ENCODE data around the gene TNRC6A.

The TNRC6A gene

DNA sequence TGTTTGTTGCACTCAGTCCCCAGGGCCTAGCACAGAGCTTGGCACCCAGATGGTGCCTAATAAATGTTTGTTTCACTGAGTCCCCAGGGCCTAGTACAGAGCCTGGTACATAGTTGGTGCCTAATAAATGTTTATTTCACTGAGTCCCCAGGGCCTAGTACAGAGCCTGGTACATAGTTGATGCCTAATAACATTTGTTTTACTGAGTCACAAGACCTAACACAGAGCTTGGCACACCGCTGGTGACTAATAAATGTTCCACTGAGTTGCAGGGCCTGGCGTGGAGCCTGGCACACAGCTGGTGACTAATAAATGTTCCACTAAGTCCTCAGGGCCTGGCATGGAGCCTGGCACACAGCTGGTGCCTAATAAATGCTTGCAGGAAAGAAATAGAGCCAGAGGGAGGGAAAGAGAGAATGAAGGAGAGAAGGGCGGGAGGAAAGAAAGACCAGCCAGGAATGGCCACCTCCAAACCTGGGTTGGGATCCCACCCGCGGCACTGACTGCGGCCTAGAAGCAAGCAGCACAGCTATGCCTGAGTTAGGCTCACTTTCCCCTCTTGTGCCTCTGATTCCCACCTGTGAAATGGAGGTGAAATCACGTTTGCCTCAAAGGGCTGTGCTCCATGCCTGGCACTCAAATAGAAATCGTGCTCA lies 123.8 kb downstream of the TNRC6A start:
- H3K36me3 ChIP-seq (ENCODE audit: control insufficient read depth in 1 of 2, insufficient read depth in 2 of 2, low read length in 2 of 2), result no peaks in the 10 kb centered on the region
- H4K12ac ChIP-seq (ENCODE audit: low read depth, low read length), result no peak overlapping the region
- no peak overlapping the region for H2AK5ac ChIP-seq (ENCODE audit: low read length)
- H3K4me1 ChIP-seq (ENCODE audit: control insufficient read depth in 1 of 2, insufficient read depth in 2 of 2, low read length in 2 of 2), result no peaks in the 10 kb centered on the region
- H3K79me2 ChIP-seq (ENCODE audit: control insufficient read depth, insufficient read depth, low read length, poor library complexity), result no peaks in the 10 kb centered on the region
- no peak overlapping the region for H4K8ac ChIP-seq (ENCODE audit: low read depth, low read length)
- H3K9me3 ChIP-seq (ENCODE audit: insufficient read depth, low read depth, low read length), result no peaks in the 10 kb centered on the region
- no peak overlapping the region for H3K4me3 ChIP-seq (ENCODE audit: low read depth, low read length)
- H2BK120ac ChIP-seq (ENCODE audit: insufficient read depth, low read length, poor library complexity), result no peak overlapping the region
- H3K9ac ChIP-seq (ENCODE audit: low read length), result no peak overlapping the region
- no peak overlapping the region for H2BK5ac ChIP-seq (ENCODE audit: low read depth, low read length, poor library complexity)
- no peak overlapping the region for H3K23ac ChIP-seq (ENCODE audit: low read length)
- no peak for DNase-seq
- no peak overlapping the region for H2BK12ac ChIP-seq (ENCODE audit: low read length)
- no peaks in the 10 kb centered on the region for H3K27me3 ChIP-seq (ENCODE audit: insufficient read depth, low read length)
- H3K14ac ChIP-seq (ENCODE audit: low read length), result no peak overlapping the region
- H3K79me1 ChIP-seq (ENCODE audit: low read length), result no peaks in the 10 kb centered on the region
- no peak overlapping the region for H4K91ac ChIP-seq (ENCODE audit: low read depth, low read length)
- H2AFZ ChIP-seq (ENCODE audit: insufficient read depth, low read length, poor library complexity), result no peak overlapping the region
- no CpG with 5 or more reads among the region's 8 CpGs for WGBS (ENCODE audit: extremely low coverage, insufficient coverage, insufficient read length)
- H3K18ac ChIP-seq (ENCODE audit: low read length), result no peak overlapping the region
- H3K27ac ChIP-seq (ENCODE audit: low read depth, low read length), result no peak overlapping the region
- H3K4me2 ChIP-seq (ENCODE audit: low read length), result no peak overlapping the region
- H3K4ac ChIP-seq (ENCODE audit: low read depth, low read length), result no peak overlapping the region

DNA sequence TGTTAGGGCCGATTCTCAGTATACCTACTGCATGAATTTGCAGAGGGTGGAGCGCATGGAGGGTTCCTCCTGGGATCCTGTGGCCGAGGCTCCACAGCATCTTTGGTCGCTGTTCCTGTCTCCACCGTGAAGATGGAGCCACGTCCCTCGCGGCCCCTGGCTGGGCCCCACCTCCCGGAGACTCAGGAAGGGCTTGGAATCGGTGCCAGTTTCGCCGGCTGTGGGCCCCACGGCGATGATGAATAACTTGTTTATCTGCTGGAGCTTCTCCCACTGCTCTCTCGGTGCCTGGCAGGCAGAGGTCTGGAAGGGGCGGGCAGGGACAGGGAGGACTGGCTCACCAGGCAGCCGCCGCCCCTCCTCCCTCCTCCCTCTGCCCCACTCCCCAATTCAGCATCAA lies 124.4 kb downstream of the TNRC6A start:
- H4K91ac ChIP-seq (ENCODE audit: low read depth, low read length), result no peak overlapping the region
- no CpG with 5 or more reads among the region's 18 CpGs for WGBS (ENCODE audit: extremely low coverage, insufficient coverage, insufficient read length)
- no peak overlapping the region for H4K12ac ChIP-seq (ENCODE audit: low read depth, low read length)
- no peak overlapping the region for H3K4me2 ChIP-seq (ENCODE audit: low read length)
- H3K9me3 ChIP-seq (ENCODE audit: insufficient read depth, low read depth, low read length), result no peaks in the 10 kb centered on the region
- H2BK12ac ChIP-seq (ENCODE audit: low read length), result no peak overlapping the region
- H3K18ac ChIP-seq (ENCODE audit: low read length), result no peak overlapping the region
- H3K79me2 ChIP-seq (ENCODE audit: control insufficient read depth, insufficient read depth, low read length, poor library complexity), result no peaks in the 10 kb centered on the region
- H3K9ac ChIP-seq (ENCODE audit: low read length), result no peak overlapping the region
- H2BK120ac ChIP-seq (ENCODE audit: insufficient read depth, low read length, poor library complexity), result no peak overlapping the region
- no peak overlapping the region for H2AFZ ChIP-seq (ENCODE audit: insufficient read depth, low read length, poor library complexity)
- H2AK5ac ChIP-seq (ENCODE audit: low read length), result no peak overlapping the region
- no peak overlapping the region for H3K4me3 ChIP-seq (ENCODE audit: low read depth, low read length)
- H3K27ac ChIP-seq (ENCODE audit: low read depth, low read length), result no peak overlapping the region
- no peaks in the 10 kb centered on the region for H3K36me3 ChIP-seq (ENCODE audit: control insufficient read depth in 1 of 2, insufficient read depth in 2 of 2, low read length in 2 of 2)
- DNase-seq, result no peak
- no peak overlapping the region for H3K14ac ChIP-seq (ENCODE audit: low read length)
- no peak overlapping the region for H4K8ac ChIP-seq (ENCODE audit: low read depth, low read length)
- no peak overlapping the region for H3K4ac ChIP-seq (ENCODE audit: low read depth, low read length)
- H3K23ac ChIP-seq (ENCODE audit: low read length), result no peak overlapping the region
- no peaks in the 10 kb centered on the region for H3K27me3 ChIP-seq (ENCODE audit: insufficient read depth, low read length)
- no peaks in the 10 kb centered on the region for H3K79me1 ChIP-seq (ENCODE audit: low read length)
- H2BK5ac ChIP-seq (ENCODE audit: low read depth, low read length, poor library complexity), result no peak overlapping the region
- H3K4me1 ChIP-seq (ENCODE audit: control insufficient read depth in 1 of 2, insufficient read depth in 2 of 2, low read length in 2 of 2), result no peaks in the 10 kb centered on the region

DNA sequence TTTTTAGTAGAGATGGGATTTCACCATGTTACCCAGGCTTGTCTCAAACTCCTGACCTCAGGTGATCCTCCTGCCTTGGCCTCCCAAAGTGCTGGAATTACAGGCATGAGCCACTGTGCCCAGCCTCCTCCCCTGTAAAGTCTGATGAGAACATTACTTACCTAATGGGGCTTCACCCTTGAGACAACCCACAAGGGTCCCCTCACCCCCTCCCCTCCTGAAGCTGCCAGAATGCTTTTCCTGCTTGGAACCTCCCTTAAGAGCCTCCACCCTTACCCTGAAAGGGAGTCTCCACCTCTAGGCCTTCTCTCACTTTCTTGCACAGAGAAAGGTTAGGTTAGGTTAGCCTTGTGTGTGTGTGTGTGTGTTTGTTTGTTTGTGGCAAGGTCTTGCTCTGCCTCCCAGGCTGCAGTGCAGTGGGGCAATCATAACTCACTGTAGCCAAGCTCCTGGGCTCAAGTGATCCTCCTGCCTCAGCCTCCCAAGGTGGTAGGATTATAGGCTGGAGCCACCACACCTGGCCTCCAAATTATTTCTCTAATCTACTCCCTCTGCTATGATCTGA lies 125.2 kb downstream of the TNRC6A start:
- no peak for DNase-seq
- H3K4me1 ChIP-seq (ENCODE audit: control insufficient read depth in 1 of 2, insufficient read depth in 2 of 2, low read length in 2 of 2), result no peaks in the 10 kb centered on the region
- H3K79me2 ChIP-seq (ENCODE audit: control insufficient read depth, insufficient read depth, low read length, poor library complexity), result no peaks in the 10 kb centered on the region
- H2BK120ac ChIP-seq (ENCODE audit: insufficient read depth, low read length, poor library complexity), result no peak overlapping the region
- H3K9ac ChIP-seq (ENCODE audit: low read length), result no peak overlapping the region
- no peak overlapping the region for H3K18ac ChIP-seq (ENCODE audit: low read length)
- no peaks in the 10 kb centered on the region for H3K79me1 ChIP-seq (ENCODE audit: low read length)
- no peaks in the 10 kb centered on the region for H3K27me3 ChIP-seq (ENCODE audit: insufficient read depth, low read length)
- no peak overlapping the region for H2BK5ac ChIP-seq (ENCODE audit: low read depth, low read length, poor library complexity)
- no peaks in the 10 kb centered on the region for H3K9me3 ChIP-seq (ENCODE audit: insufficient read depth, low read depth, low read length)
- no peak overlapping the region for H3K4me3 ChIP-seq (ENCODE audit: low read depth, low read length)
- no peaks in the 10 kb centered on the region for H3K36me3 ChIP-seq (ENCODE audit: control insufficient read depth in 1 of 2, insufficient read depth in 2 of 2, low read length in 2 of 2)
- no peak overlapping the region for H3K27ac ChIP-seq (ENCODE audit: low read depth, low read length)
- no peak overlapping the region for H4K8ac ChIP-seq (ENCODE audit: low read depth, low read length)
- H3K4me2 ChIP-seq (ENCODE audit: low read length), result no peak overlapping the region
- H2BK12ac ChIP-seq (ENCODE audit: low read length), result no peak overlapping the region
- no peak overlapping the region for H3K4ac ChIP-seq (ENCODE audit: low read depth, low read length)
- H3K14ac ChIP-seq (ENCODE audit: low read length), result no peak overlapping the region
- no peak overlapping the region for H2AK5ac ChIP-seq (ENCODE audit: low read length)
- no peak overlapping the region for H4K91ac ChIP-seq (ENCODE audit: low read depth, low read length)
- no peak overlapping the region for H4K12ac ChIP-seq (ENCODE audit: low read depth, low read length)
- no peak overlapping the region for H3K23ac ChIP-seq (ENCODE audit: low read length)
- H2AFZ ChIP-seq (ENCODE audit: insufficient read depth, low read length, poor library complexity), result no peak overlapping the region

DNA sequence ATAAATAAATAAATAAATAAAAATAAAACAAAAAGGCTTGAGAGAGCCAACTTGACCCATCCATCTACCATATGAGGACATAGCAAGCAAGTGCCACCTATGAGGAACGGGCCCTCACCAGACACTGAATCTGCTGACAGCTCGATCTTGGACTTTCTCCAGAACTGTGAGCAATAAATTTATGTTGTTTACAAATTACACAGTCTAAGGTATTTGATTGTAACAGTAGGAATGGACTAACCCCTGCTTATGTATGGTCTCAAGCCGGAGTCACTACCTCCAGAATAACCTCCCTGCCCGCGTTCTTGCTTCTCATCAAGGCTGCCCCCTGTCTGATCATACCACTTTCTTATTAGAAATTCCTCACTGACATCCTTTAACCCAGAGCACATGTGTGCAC lies 126.2 kb downstream of the TNRC6A start:
- no peak overlapping the region for H2BK120ac ChIP-seq (ENCODE audit: insufficient read depth, low read length, poor library complexity)
- no peaks in the 10 kb centered on the region for H3K79me1 ChIP-seq (ENCODE audit: low read length)
- H3K9me3 ChIP-seq (ENCODE audit: insufficient read depth, low read depth, low read length), result no peaks in the 10 kb centered on the region
- no peak overlapping the region for H3K4ac ChIP-seq (ENCODE audit: low read depth, low read length)
- H2BK12ac ChIP-seq (ENCODE audit: low read length), result no peak overlapping the region
- WGBS (ENCODE audit: extremely low coverage, insufficient coverage, insufficient read length), result no CpG with 5 or more reads among the region's 5 CpGs
- H3K4me2 ChIP-seq (ENCODE audit: low read length), result no peak overlapping the region
- H2AFZ ChIP-seq (ENCODE audit: insufficient read depth, low read length, poor library complexity), result no peak overlapping the region
- no peak overlapping the region for H3K14ac ChIP-seq (ENCODE audit: low read length)
- no peak overlapping the region for H3K4me3 ChIP-seq (ENCODE audit: low read depth, low read length)
- H4K12ac ChIP-seq (ENCODE audit: low read depth, low read length), result no peak overlapping the region
- no peaks in the 10 kb centered on the region for H3K4me1 ChIP-seq (ENCODE audit: control insufficient read depth in 1 of 2, insufficient read depth in 2 of 2, low read length in 2 of 2)
- no peak overlapping the region for H3K23ac ChIP-seq (ENCODE audit: low read length)
- H3K18ac ChIP-seq (ENCODE audit: low read length), result no peak overlapping the region
- H3K27me3 ChIP-seq (ENCODE audit: insufficient read depth, low read length), result no peaks in the 10 kb centered on the region
- DNase-seq, result no peak
- no peak overlapping the region for H2AK5ac ChIP-seq (ENCODE audit: low read length)
- H4K8ac ChIP-seq (ENCODE audit: low read depth, low read length), result no peak overlapping the region
- no peaks in the 10 kb centered on the region for H3K36me3 ChIP-seq (ENCODE audit: control insufficient read depth in 1 of 2, insufficient read depth in 2 of 2, low read length in 2 of 2)
- H4K91ac ChIP-seq (ENCODE audit: low read depth, low read length), result no peak overlapping the region
- no peaks in the 10 kb centered on the region for H3K79me2 ChIP-seq (ENCODE audit: control insufficient read depth, insufficient read depth, low read length, poor library complexity)
- H3K9ac ChIP-seq (ENCODE audit: low read length), result no peak overlapping the region
- no peak overlapping the region for H3K27ac ChIP-seq (ENCODE audit: low read depth, low read length)
- no peak overlapping the region for H2BK5ac ChIP-seq (ENCODE audit: low read depth, low read length, poor library complexity)

All from trophoblast cell (in vitro differentiated cells and primary cell).